Mesenteric fat pad (tissue), 1 donor: ENCODE data around the gene HRCT1. TPM values are rescaled to one million over a fixed set of nuclear protein-coding genes. Genes with fewer than 3 reads are reported as not detected.
"Not testable (repeated sequence)": the region's sequence is repeated elsewhere in the genome, so short reads cannot be mapped to it uniquely, and the experiment has no call there.

Experiments
- DNase-seq: peaks from one replicate; pipeline ENCODE4 v3.0.0-alpha.2; 2020; ENCODE audit warnings: low spot score
- total RNA-seq: library from RNA; stranded (reverse); fragmentation: NEBNext Ultra II Directional; extraction: Animal tissue kit (Norgen Biotek cat#: 25700); gene quantifications from one replicate; pipeline ENCODE4 v1.2.1, GENCODE V29; 2021
- donor health status: DM: yes; HTN: yes; CAD: no.

Gene HRCT1
- total RNA-seq, 1 donor from 2014 or later = 5.2 TPM

DNA sequence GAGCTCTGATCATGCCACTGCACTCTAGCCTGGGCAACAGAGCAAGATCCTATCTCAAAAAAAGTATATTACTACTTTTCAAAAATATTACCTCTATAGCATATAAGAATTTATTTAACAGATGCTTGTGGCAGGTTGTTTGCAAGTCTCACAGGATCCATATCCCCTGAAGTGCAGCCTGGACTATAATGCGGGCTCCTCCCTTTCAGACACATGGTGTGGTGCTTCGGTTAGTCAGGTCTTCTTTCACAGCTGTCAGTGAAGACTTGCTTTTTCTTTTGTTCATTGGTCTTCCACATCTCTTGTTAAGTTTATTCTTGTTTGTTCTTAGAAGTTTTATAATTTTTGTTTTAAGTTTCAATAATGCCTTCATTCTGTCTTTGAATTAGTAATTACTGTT lies 9.4 kb upstream of the HRCT1 start:
- no peak for DNase-seq

DNA sequence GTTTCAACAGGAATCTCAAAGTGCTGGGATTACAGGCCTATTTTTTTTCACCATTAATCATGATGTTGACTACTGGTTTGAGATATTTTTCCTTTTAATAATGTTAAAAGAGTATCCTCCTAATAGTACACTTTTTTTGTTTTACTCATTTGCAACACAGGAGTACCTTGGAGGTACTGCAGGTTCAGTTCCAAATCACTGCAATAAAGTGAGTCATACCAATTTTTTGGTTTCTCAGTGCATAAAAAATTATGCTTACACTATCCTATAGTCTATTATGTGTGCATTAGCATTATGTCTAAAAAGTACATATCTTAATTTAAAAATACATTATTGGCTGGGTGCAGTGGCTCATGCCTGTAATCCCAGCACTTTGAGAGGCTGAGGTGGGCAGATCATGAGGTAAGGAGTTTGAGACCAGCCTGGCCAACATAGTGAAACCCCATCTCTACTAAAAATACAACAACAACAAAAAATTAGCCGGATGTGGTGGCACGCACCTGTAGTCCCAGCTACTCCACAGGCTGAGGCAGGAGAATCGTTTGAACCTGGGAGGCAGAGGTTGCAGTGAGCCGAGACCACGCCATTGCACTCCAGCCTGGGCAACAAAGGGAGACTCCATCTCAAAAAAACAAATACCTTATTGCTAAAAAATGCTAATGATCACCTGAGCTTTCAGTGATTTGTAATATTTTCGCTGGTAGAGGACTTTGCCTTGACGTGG lies 8.5 kb upstream of the HRCT1 start:
- not testable (repeated sequence) for DNase-seq

DNA sequence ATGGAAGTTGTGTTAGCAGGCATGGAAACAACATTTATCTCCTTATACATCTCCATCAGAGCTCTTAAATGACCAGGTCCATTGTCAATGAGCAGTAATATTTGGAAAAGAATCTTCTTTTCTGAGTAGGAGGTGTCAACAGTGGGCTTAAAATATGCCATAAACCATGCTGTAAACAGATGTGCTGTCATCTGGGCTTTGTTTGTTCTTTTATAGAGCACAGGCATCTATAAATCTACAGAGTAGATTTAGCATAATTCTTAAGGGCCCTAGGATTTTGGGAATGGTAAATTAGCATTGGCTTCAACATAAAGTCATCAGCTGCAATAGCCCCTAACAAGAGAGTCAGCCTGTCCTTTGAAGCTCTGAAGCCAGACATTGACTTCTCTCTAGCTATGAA lies 7.7 kb upstream of the HRCT1 start:
- DNase-seq = no peak

DNA sequence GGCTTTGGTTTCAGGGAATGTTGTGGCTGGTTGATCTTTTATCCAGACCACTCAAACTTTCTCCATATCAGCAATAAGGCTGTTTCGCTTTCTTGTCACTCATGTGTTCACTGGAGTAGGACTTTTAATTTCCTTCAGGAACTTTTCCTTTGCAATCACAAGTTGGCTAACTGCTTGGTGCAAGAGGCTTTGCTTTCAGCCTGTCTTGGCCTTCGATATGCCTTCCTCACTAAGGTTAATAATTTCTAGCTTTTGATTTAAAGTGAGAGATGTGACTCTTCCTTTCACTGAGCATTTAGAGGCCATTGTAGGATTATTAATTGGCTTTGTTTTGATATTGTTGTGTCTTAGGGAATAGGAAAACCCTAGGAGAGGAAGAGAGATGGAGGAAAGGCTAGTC lies 7.0 kb upstream of the HRCT1 start:
- DNase-seq = no peak

GRCh38 chr9:35903049-35903448 lies 3.0 kb upstream of the HRCT1 start:
- no peak for DNase-seq

- no peak for DNase-seq
Measured at GRCh38 chr9:35904338-35904737, 1.7 kb upstream of the HRCT1 start.

DNA sequence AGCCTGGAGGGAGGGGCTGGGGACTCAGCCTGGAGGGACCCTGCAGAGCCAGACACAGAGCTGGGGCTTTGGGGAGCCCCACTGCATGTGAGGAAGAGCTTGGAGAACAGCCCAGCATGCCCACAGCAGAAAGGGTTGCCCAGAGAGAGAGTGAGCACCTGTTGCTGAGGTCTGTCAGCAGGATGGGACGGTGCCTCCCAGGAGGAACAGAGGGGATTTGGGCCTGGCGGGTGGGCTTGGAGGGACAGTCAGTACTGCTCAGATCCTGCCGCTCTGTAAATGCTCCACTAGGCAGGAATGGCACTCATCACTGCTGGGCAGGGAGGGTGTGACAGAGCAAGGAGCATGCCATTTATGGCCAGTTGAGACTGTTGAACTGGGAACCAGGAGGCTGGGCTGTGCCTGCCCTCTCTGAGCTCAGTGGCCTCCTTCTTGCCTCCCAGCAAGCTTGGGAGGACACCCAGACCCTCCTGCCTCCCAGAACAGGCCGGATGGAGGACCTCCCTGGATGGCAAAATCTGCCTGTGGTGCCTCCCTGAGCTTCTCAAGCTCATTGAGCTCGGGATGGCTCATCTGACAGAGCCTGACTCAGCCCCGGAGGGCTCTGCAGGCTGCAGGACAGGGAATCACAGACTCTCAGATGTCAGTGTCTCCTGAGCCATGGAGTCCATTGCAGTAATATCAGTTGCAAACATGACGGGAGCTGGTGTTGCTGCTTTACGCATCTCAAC lies 786 bp upstream of the HRCT1 start:
- DNase-seq = no peak

- DNase-seq = no peak
Measured at GRCh38 chr9:35906923-35907699, 1.1 kb downstream of the HRCT1 start.

GRCh38 chr9:35907711-35908503 lies 1.9 kb downstream of the HRCT1 start:
- DNase-seq = no peak

GRCh38 chr9:35908504-35909125 lies 2.6 kb downstream of the HRCT1 start:
- DNase-seq = no peak

- no peak for DNase-seq
Measured at GRCh38 chr9:35909274-35909673, 3.3 kb downstream of the HRCT1 start, which contains the start of gene SPAAR. Gene SPAAR (plus strand): TSS chr9:35909490. CDS start chr9:35910464, 974 bp downstream.

- no peak for DNase-seq
Measured at GRCh38 chr9:35909687-35910612, 3.9 kb downstream of the HRCT1 start.

DNA sequence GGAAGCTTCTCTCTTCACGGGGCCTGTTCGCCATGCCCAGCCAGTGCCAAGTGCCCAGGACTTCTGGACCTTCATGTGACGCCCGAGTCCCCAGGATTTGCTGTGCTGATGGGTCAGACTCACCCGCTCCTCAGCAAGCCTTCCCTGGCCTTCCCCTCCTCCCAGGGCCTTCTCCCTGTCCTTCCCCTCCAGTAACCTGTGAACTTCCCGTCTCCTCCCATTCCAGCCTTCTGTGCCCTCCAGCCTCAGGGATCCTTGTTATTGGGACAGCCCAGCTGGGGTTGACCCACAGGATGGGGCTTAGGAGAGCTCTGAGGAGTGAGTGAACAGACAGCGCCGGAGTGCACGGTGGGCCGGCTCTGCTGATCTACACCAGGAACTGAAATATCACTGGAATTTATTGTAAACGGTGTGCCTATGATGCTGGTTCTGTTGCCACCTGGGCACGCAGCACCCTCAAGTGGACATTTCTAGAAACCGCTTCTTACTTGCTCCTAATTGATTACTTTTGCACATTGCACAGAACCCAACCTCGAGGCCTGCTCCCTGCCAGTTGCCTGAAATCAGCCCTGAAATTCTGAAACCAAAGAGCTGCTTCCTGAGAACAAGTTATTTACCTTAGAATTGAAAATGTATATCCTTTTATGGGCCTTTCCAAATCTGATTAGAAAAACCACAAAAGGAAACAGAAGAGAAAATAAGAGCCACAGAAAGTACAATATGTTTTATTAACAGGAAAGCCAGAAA lies 4.8 kb downstream of the HRCT1 start:
- DNase-seq = no peak

GRCh38 chr9:35911690-35912089 lies 5.7 kb downstream of the HRCT1 start:
- no peak for DNase-seq

DNA sequence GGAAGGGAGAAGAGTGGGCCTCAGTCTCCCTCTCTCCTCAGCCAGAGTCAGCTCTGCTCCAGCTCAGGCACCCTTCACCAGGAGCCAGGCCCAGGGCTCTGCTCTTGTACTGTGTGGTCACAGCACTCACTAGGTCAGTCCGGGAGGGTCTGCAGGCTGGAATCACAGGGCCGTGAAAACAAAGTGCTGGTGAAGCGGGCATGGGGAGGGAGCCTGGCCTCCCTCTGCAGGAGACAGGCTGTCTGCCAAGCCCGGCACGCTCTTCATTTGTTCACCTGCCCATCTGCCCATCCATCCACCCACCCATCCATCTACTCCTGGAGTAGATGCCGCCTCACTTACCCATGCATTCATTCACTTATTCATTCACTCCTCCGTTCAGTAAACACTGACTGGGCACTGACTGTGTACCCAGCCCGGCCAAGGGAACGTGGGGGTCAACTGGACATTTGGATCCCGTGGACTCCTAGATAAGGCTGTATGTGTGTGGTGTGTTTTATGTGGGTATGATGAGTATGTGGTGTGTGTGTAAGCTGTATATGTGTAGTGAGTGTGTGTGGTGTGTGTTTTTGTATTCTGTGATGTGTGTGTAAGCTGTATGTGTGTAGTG lies 6.9 kb downstream of the HRCT1 start:
- no peak for DNase-seq

GRCh38 chr9:35913429-35913828 lies 7.4 kb downstream of the HRCT1 start:
- DNase-seq = not testable (repeated sequence)

DNA sequence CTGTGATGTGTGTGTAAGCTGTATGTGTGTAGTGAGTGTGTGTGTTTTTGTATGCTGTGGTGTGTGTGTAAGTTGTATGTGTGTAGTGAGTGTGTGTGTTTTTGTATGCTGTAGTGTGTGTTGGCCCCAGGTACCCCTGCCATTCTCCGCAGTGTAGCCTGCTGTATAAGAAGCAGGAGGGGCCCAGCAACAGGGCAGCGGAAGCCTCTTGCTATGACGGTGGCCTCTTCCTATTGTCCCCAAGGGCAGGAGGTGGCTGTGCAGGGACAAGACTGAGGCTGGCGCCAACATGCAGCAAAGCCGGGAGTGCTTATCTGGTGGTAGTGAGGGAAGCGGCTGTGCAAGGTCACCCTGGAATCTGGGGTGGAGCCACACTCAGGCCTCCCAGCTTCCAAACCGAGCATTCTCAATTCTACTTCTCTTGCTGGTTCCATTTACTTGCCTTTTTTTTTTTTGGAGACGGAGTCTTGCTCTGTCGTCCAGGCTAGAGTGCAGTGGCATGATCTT lies 8.4 kb downstream of the HRCT1 start:
- DNase-seq = no peak

DNA sequence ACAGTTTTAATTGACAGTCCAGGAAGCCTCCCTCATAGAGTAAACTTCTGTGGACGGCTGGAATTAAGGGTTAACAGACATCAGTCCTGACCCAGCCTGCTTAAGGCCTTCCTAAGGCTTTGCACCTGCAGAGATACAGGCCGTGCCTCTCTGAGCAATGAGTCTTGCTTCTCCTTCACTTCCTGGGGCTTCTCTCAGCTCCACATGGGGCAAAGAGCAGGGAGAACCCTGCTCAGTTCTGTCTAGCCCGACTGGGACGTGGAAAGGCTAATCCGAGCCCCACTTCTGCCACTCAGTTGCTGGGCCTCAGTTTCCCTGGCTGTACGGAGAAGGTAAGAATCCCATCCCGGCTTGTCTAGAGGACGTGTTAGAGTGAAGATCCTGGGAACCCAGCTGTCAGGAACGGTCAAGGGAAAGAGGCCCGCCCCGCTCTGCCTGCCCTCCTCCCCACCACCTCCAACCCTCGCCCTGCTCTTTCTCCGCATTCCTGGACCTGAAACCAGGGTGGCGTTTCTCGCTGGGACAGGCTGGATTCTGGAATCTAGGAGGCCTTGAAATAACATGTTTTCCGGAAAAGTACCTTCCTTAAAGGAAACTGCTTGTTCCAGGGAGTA lies 9.8 kb downstream of the HRCT1 start:
- DNase-seq = no peak
